GM12892 (cell line): Measurements from ENCODE around the gene OR10A2.
"Not testable (repeated sequence)": the region's sequence is repeated elsewhere in the genome, so short reads cannot be mapped to it uniquely, and the experiment has no call there.

Experiments
- DNase-seq: peaks from one replicate; pipeline ENCODE4 v3.0.0; 2011; ENCODE audit not compliant: insufficient read length
- FAIRE-seq: peaks from 2 replicates; lab custom pipeline; 2011; peaks lifted over from hg19 to GRCh38; lab: Jason Lieb, UNC
- POLR2A ChIP-seq: IDR thresholded peaks from 2 replicates; pipeline ENCODE4 v1.6.1; 2011; ENCODE audit warnings: low read depth, low read length, control low read depth
- POLR2AphosphoS5 ChIP-seq: IDR thresholded peaks from 2 replicates; pipeline ENCODE4 v1.6.1; 2011; ENCODE audit warnings: low read depth, low read length, control low read depth
- TAF1 ChIP-seq: IDR thresholded peaks from 2 replicates; pipeline ENCODE4 v1.6.1; 2011; ENCODE audit warnings: low read depth, mild to moderate bottlenecking, control low read depth, low read length, borderline replicate concordance

Gene OR10A2

GRCh38 chr11:6894097-6894496 lies 31.2 kb downstream of the OR10A2 start:
- DNase-seq (no peak), FAIRE-seq (peak; percentile 76)
- TF ChIP-seq TAF1, result no peak
- TF ChIP-seq POLR2AphosphoS5, result no peak
- TF ChIP-seq POLR2A, result no peak

GRCh38 chr11:6895010-6895409 lies 32.2 kb downstream of the OR10A2 start:
- DNase-seq (no peak), FAIRE-seq (peak; percentile 83)
- TF ChIP-seq TAF1, result no peak
- TF ChIP-seq POLR2AphosphoS5, result no peak
- TF ChIP-seq POLR2A, result no peak

- DNase-seq, result no peak
- FAIRE-seq, result no peak
- TF ChIP-seq POLR2AphosphoS5 (no peak), POLR2A (no peak), TAF1 (no peak)
Measured at GRCh38 chr11:6898911-6899310, 36.1 kb downstream of the OR10A2 start.

- no peak for DNase-seq
- no peak for FAIRE-seq
- TF ChIP-seq POLR2A, result no peak
- no peak for TF ChIP-seq POLR2AphosphoS5
- no peak for TF ChIP-seq TAF1
Measured at GRCh38 chr11:6900327-6900999, 37.6 kb downstream of the OR10A2 start.

GRCh38 chr11:6904804-6905203 lies 41.9 kb downstream of the OR10A2 start:
- not testable (repeated sequence) for DNase-seq, FAIRE-seq

GRCh38 chr11:6911378-6911777 lies 48.5 kb downstream of the OR10A2 start:
- peak; percentile 81 for FAIRE-seq
- DNase-seq, result no peak
- TF ChIP-seq POLR2A (no peak), POLR2AphosphoS5 (no peak), TAF1 (no peak)

- TF ChIP-seq POLR2A, result no peak
- TF ChIP-seq POLR2AphosphoS5, result no peak
- TF ChIP-seq TAF1, result no peak
- DNase-seq, result no peak
- FAIRE-seq, result no peak
Measured at GRCh38 chr11:6911948-6912347, 49.1 kb downstream of the OR10A2 start.

- DNase-seq (no peak), FAIRE-seq (peak; percentile 73)
- TF ChIP-seq TAF1 (no peak), POLR2A (no peak), POLR2AphosphoS5 (no peak)
Measured at GRCh38 chr11:6919698-6920097, 56.8 kb downstream of the OR10A2 start.

- FAIRE-seq (no peak), DNase-seq (no peak)
- no peak for TF ChIP-seq TAF1
Measured at GRCh38 chr11:6920702-6921101, 57.8 kb downstream of the OR10A2 start, which contains the start of gene OR2D3. Gene OR2D3, plus strand, starts transcription at chr11:6921002. Its CDS starts 0 bp downstream, at chr11:6921002.
